GM06990 (cell line): Measurements from ENCODE around the gene FMR1NB.

Experiments
- DNase-seq: peaks from one replicate; pipeline ENCODE4 v3.0.0-alpha.2; 2011; ENCODE audit not compliant: insufficient read length; ENCODE audit errors: extremely low read depth
- H3K27me3 ChIP-seq: replicated peaks from 2 replicates; pipeline ENCODE4 v1.6.0; 2011; ENCODE audit warnings: low read length; ENCODE audit not compliant: control insufficient read depth, insufficient read depth
- H3K36me3 ChIP-seq: 2 replicates; pipeline ENCODE4 v1.5.1; 2011; ENCODE audit warnings: low read length; ENCODE audit not compliant: control insufficient read depth, insufficient read depth
- H3K4me3 ChIP-seq: replicated peaks from 2 replicates; pipeline ENCODE4 v1.5.1; 2011; ENCODE audit warnings: low read depth, mild to moderate bottlenecking, control low read depth, low read length
- CTCF ChIP-seq: IDR thresholded peaks from 2 replicates; pipeline ENCODE4 v1.5.1; 2011; ENCODE audit warnings: low read length, control low read depth, mild to moderate bottlenecking, inconsistent platforms; ENCODE audit not compliant: insufficient read depth, poor library complexity, severe bottlenecking

Gene FMR1NB

GRCh38 chrX:147981038-147981752, at the start of gene FMR1NB:
Gene FMR1NB, plus strand, starts transcription at chrX:147981337. Its CDS starts 66 bp downstream, at chrX:147981403.
- no peak for DNase-seq
- Histone ChIP-seq H3K36me3 (no peaks in the 10 kb centered on the region), H3K4me3 (no peak within 1 kb of the TSS), H3K27me3 (no peaks in the 10 kb centered on the region)
- TF ChIP-seq CTCF = no peak

GRCh38 chrX:147933815-147934214, 47.3 kb upstream of the FMR1NB start:
- no peak overlapping the region for H3K4me3 ChIP-seq
- no peaks in the 10 kb centered on the region for H3K27me3 ChIP-seq
- no peaks in the 10 kb centered on the region; the same call in 1 of the 2 replicates for H3K36me3 ChIP-seq
- TF ChIP-seq CTCF = no peak
- no peak for DNase-seq

- Histone ChIP-seq H3K36me3 (no peaks in the 10 kb centered on the region), H3K27me3 (no peaks in the 10 kb centered on the region), H3K4me3 (no peak overlapping the region)
- DNase-seq = no peak
- no peak for TF ChIP-seq CTCF
Observed at GRCh38 chrX:147935156-147935758, 45.9 kb upstream of the FMR1NB start.

GRCh38 chrX:147945286-147945685, 35.9 kb upstream of the FMR1NB start:
- TF ChIP-seq CTCF = no peak
- Histone ChIP-seq H3K36me3 (no peaks in the 10 kb centered on the region), H3K27me3 (no peaks in the 10 kb centered on the region), H3K4me3 (no peak overlapping the region)
- no peak for DNase-seq

- no peaks in the 10 kb centered on the region for H3K27me3 ChIP-seq
- H3K36me3 ChIP-seq = no peaks in the 10 kb centered on the region
- no peak overlapping the region for H3K4me3 ChIP-seq
- DNase-seq = no peak
- no peak for TF ChIP-seq CTCF
Observed at GRCh38 chrX:147948531-147948930, 32.6 kb upstream of the FMR1NB start.

GRCh38 chrX:147950352-147950751, 30.8 kb upstream of the FMR1NB start:
- no peaks in the 10 kb centered on the region for H3K27me3 ChIP-seq
- TF ChIP-seq CTCF = no peak
- H3K36me3 ChIP-seq = no peaks in the 10 kb centered on the region
- no peak overlapping the region for H3K4me3 ChIP-seq
- no peak for DNase-seq
